CD14-positive monocyte (primary cell): ENCODE data around the gene HOXA13. TPM values are rescaled to one million over a fixed set of nuclear protein-coding genes. Genes with fewer than 3 reads are reported as not detected.

ENCODE experiments used
- DNase-seq, 3 donors: peaks; one replicate each; pipeline ENCODE4 v3.0.0-alpha.2; 2011 to 2022
- H2AFZ ChIP-seq: 2 replicates; pipeline ENCODE4 v1.6.0; 2012; ENCODE audit warnings: mild to moderate bottlenecking, low read depth, low read length, inconsistent platforms; ENCODE audit not compliant: insufficient read depth, poor library complexity, severe bottlenecking
- H3K27ac ChIP-seq, 2 donors: 1 replicate in 1 of 2; 2 replicates in 1 of 2; pipeline ENCODE4 v1.5.1; 2012 to 2013; ENCODE audit warnings: low read length in 2 of 2, control low read depth in 1 of 2, inconsistent platforms in 1 of 2, low read depth in 1 of 2, mild to moderate bottlenecking in 1 of 2
- H3K27me3 ChIP-seq, 2 donors: one replicate each; pipeline versions ENCODE4 v1.6.0 to v1.6.1; 2011 to 2013; ENCODE audit warnings: low read length in 2 of 2; ENCODE audit not compliant: control insufficient read depth in 2 of 2, insufficient read depth in 2 of 2
- H3K36me3 ChIP-seq, 2 donors: replicated peaks in 1 of 2; 1 replicate in 1 of 2; 2 replicates in 1 of 2; pipeline versions ENCODE4 v1.5.1 to v1.6.1; 2012 to 2013; ENCODE audit warnings: low read length in 2 of 2, control low read depth in 1 of 2, inconsistent platforms in 1 of 2, mild to moderate bottlenecking in 1 of 2; ENCODE audit not compliant: insufficient read depth in 2 of 2, control insufficient read depth in 1 of 2
- H3K4me1 ChIP-seq, 2 donors: 1 replicate in 1 of 2; 2 replicates in 1 of 2; pipeline versions ENCODE4 v1.5.1 to v1.6.1; 2012 to 2013; ENCODE audit warnings: low read length in 2 of 2, control low read depth in 1 of 2, inconsistent platforms in 1 of 2, mild to moderate bottlenecking in 1 of 2, moderate library complexity in 1 of 2; ENCODE audit not compliant: insufficient read depth in 2 of 2, control insufficient read depth in 1 of 2
- H3K4me2 ChIP-seq: replicated peaks from 2 replicates; pipeline ENCODE3; 2012; ENCODE audit warnings: low read length, moderate library complexity, mild to moderate bottlenecking; ENCODE audit not compliant: poor library complexity, severe bottlenecking; ENCODE audit errors: extremely low read depth
- H3K4me3 ChIP-seq, 3 experiments: fragments of 200-600 bp in 1 of 3; sonication (generic) in 1 of 3; replicated peaks in 1 of 3; 1 replicate in 2 of 3; 2 replicates in 1 of 3; pipeline ENCODE4 v1.5.1; 2011 to 2013; ENCODE audit warnings: low read length in 3 of 3, mild to moderate bottlenecking in 3 of 3, control low read depth in 2 of 3, low read depth in 2 of 3, inconsistent platforms in 1 of 3, moderate library complexity in 1 of 3
- H3K79me2 ChIP-seq: 2 replicates; pipeline ENCODE4 v1.6.0; 2012; ENCODE audit warnings: mild to moderate bottlenecking, control low read depth, inconsistent platforms, low read length, moderate library complexity; ENCODE audit not compliant: insufficient read depth
- H3K9ac ChIP-seq: 2 replicates; pipeline ENCODE4 v1.6.0; 2017; ENCODE audit warnings: low read length, mild to moderate bottlenecking; ENCODE audit not compliant: insufficient read depth, poor library complexity, severe bottlenecking
- H3K9me3 ChIP-seq, 2 donors: replicated peaks in 1 of 2; 1 replicate in 1 of 2; 2 replicates in 1 of 2; pipeline versions ENCODE4 v1.5.1 to v1.6.1; 2012 to 2013; ENCODE audit warnings: low read length in 2 of 2, control low read depth in 1 of 2; ENCODE audit not compliant: control insufficient read depth in 1 of 2, insufficient read depth in 1 of 2
- H4K20me1 ChIP-seq: 2 replicates; pipeline ENCODE4 v1.6.0; 2012; ENCODE audit warnings: mild to moderate bottlenecking, low read length, control low read depth, moderate library complexity; ENCODE audit not compliant: insufficient read depth
- H3K27ac Mint-ChIP-seq, 7 donors: one replicate each; pipeline ENCODE4 v1.8.0; 2020; ENCODE audit warnings: mild to moderate bottlenecking in 7 of 7, mixed read lengths in 7 of 7, moderate library complexity in 6 of 7, inconsistent platforms in 2 of 7
- H3K27me3 Mint-ChIP-seq, 3 donors: one replicate each; pipeline ENCODE4 v1.8.0; 2021 to 2022; ENCODE audit warnings: low read depth in 3 of 3, mild to moderate bottlenecking in 3 of 3, mixed read lengths in 3 of 3, moderate library complexity in 3 of 3, inconsistent platforms in 1 of 3
- H3K36me3 Mint-ChIP-seq, 2 donors: one replicate each; pipeline ENCODE4 v1.8.0; 2020; ENCODE audit warnings: mixed read lengths in 2 of 2, inconsistent platforms in 1 of 2, mild to moderate bottlenecking in 1 of 2
- H3K4me1 Mint-ChIP-seq: one replicate; pipeline ENCODE4 v1.8.0; 2020; ENCODE audit warnings: mild to moderate bottlenecking, mixed read lengths
- H3K4me3 Mint-ChIP-seq, 2 donors: one replicate each; pipeline ENCODE4 v1.8.0; 2020; ENCODE audit warnings: mild to moderate bottlenecking in 2 of 2, mixed read lengths in 2 of 2, moderate library complexity in 1 of 2
- H3K9me3 Mint-ChIP-seq, 7 donors: one replicate each; pipeline ENCODE4 v1.8.0; 2020 to 2022; ENCODE audit warnings: mixed read lengths in 7 of 7, mild to moderate bottlenecking in 6 of 7, moderate library complexity in 6 of 7, inconsistent platforms in 2 of 7
- WGBS: methylation state at CpG from one replicate; pipeline ENCODE4 v1.1.5; 2013; ENCODE audit warnings: missing lambda C conversion rate; ENCODE audit not compliant: insufficient coverage; 5-methylcytosine and 5-hydroxymethylcytosine counted together
- intact Hi-C, 2 donors: fragments of 100-400 bp; cut with micrococcal nuclease; formaldehyde crosslinking; loops; one replicate each; pipeline versions ENCODE4 v1.15.0 to v1.15.1; 2023
- polyA plus RNA-seq, 3 donors: library from polyadenylated mRNA; depleted of rRNA in 1 of 3; unstranded in 2 of 3; stranded (reverse) in 1 of 3; fragments of 300-500 nt in 2 of 3; fragments of >200 nt in 1 of 3; fragmentation: Illumina TruSeq in 2 of 3; gene quantifications; 1 replicate in 2 of 3; 2 replicates in 1 of 3; pipeline ENCODE4 v1.2.3, GENCODE V29; 2012 to 2021
- TF ChIP-seq, protein P1 (sequence below): fragments of 200-600 bp; IDR thresholded peaks from one replicate; pipeline ENCODE4 v1.8.0; 2022; ENCODE audit warnings: antibody characterized with exemption, mild to moderate bottlenecking

HOXA13 gene
- polyA plus RNA-seq, 3 donors, result not detected

DNA sequence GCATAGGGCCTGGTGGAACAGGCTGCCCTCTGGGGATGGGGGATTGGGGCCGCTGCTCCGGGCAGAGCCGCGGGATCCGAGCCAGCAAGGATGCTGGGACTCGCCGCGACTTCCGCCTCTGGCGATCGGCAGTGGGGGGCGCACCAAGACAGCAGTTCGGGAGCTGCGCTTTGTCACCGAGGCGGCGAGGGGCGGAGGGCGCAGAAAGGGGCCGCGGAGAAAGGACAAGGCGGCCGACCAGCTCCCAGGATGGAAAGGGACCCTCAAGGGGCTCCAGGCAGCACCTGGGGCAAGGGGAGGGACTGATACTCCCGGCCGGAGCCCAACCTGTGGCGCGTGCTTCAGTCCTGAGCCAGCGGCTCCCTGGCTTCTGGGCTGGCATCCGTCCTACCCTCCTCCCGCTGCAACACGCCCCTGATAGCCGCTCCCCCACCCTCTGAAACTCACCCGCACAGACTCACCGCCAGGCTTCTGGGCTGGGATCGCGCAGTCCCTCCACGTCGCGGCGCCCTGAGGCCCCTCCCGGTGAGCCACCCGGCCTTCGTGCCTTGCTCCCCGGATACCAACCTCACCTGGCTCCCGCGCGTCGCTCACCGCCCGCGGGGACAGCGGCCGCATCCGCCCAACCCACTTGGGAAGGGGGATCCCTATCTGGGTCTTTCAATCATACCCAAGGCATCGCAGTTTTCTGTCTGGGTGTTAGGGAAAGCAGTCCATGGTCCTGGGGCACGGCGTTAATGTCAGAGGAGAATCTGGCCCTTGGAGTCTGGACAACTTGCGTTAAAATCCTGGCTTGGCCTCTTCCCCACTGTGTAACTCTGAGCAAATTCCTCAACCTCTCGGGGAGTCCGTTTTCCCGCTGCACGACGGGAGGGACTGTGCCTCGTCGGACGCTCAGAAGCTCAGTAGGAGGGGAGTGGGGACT is 35.8 kb upstream of the HOXA13 start:
- intact Hi-C loops, result loop anchor here in 1 of 2 donors (5.0 kb wide), 1 partner anchor 1178 kb away; no protein-coding TSS in a partner anchor
- Mint-ChIP-seq H3K36me3 (peaks cover 3 to 16% of the 10 kb centered on the region in 2 donors), H3K4me3 (peak overlapping the region; percentile 51 to 88), H3K27me3 (peaks cover 78 to 89% (median 88%) of the 10 kb centered on the region in 3 donors), H3K9me3 (peaks cover 0 to 22% (median 4%) of the 10 kb centered on the region in 7 donors), H3K27ac (no peak overlapping the region), H3K4me1 (peaks cover 19% of the 10 kb centered on the region)
- Histone ChIP-seq H3K36me3 (no peaks in the 10 kb centered on the region), H3K27me3 (peaks cover 70 to 86% of the 10 kb centered on the region in 2 donors), H2AFZ (peak overlapping the region; percentile 59), H3K79me2 (no peaks in the 10 kb centered on the region), H4K20me1 (no peaks in the 10 kb centered on the region), H3K4me2 (peak overlapping the region; percentile 75), H3K9ac (no peak overlapping the region), H3K4me1 (peaks cover 17 to 18% of the 10 kb centered on the region in 2 donors), H3K27ac (no peak overlapping the region), H3K4me3 (peak overlapping the region in 2 of 3 experiments; percentile 3 to 63), H3K9me3 (peaks cover 3 to 28% of the 10 kb centered on the region in 2 donors)
- DNase-seq, result peak in 2 of 3 donors; percentile 36 to 39
- 5% methylated on average over 52 of the region's 66 CpGs for WGBS
- TF ChIP-seq, protein P1, sequence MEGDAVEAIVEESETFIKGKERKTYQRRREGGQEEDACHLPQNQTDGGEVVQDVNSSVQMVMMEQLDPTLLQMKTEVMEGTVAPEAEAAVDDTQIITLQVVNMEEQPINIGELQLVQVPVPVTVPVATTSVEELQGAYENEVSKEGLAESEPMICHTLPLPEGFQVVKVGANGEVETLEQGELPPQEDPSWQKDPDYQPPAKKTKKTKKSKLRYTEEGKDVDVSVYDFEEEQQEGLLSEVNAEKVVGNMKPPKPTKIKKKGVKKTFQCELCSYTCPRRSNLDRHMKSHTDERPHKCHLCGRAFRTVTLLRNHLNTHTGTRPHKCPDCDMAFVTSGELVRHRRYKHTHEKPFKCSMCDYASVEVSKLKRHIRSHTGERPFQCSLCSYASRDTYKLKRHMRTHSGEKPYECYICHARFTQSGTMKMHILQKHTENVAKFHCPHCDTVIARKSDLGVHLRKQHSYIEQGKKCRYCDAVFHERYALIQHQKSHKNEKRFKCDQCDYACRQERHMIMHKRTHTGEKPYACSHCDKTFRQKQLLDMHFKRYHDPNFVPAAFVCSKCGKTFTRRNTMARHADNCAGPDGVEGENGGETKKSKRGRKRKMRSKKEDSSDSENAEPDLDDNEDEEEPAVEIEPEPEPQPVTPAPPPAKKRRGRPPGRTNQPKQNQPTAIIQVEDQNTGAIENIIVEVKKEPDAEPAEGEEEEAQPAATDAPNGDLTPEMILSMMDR, result peak; percentile 39

DNA sequence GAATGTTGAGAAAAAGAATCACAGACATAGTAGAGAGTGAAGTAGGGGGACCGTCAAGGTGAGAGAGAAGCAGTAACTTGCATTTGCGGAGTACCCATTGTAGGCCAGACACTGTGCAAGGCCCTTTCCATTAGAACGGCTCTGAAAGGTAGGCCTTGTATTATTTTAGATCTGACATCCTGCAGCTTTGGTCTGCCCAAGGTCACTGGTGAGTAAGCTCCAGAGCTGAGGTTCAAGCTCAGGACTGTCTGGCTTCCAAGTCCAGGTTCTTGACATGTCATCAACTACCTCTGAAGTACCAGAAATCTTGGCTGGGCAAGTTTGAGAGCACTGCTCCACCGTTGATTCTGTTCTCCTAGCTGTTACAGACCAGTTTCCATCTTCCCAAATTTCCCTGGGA is 29.6 kb upstream of the HOXA13 start:
- Histone ChIP-seq H2AFZ (no peak overlapping the region), H4K20me1 (no peaks in the 10 kb centered on the region), H3K9me3 (peaks cover 0 to 18% of the 10 kb centered on the region in 2 donors), H3K9ac (no peak overlapping the region), H3K27me3 (peaks cover 70 to 81% of the 10 kb centered on the region in 2 donors), H3K27ac (no peak overlapping the region), H3K79me2 (no peaks in the 10 kb centered on the region), H3K4me1 (no peaks in the 10 kb centered on the region), H3K36me3 (no peaks in the 10 kb centered on the region), H3K4me2 (no peak overlapping the region), H3K4me3 (no peak overlapping the region)
- H3K27me3 Mint-ChIP-seq, result peaks cover 56 to 85% (median 71%) of the 10 kb centered on the region in 3 donors
- peaks cover 0 to 2% of the 10 kb centered on the region in 2 donors for H3K36me3 Mint-ChIP-seq
- TF ChIP-seq, protein P1, result no peak
- no peak overlapping the region for H3K27ac Mint-ChIP-seq
- peaks cover 1% of the 10 kb centered on the region for H3K4me1 Mint-ChIP-seq
- 100% methylated on average over 4 of the region's 4 CpGs for WGBS
- H3K4me3 Mint-ChIP-seq, result no peak overlapping the region
- peaks cover 0 to 2% (median 0%) of the 10 kb centered on the region in 7 donors for H3K9me3 Mint-ChIP-seq
- no peak for DNase-seq
- intact Hi-C loops, result no loop called here
